GM13977 (cell line): ENCODE measurements around the gene OSCAR.

ENCODE experiments used
- DNase-seq: peaks from one replicate; pipeline ENCODE4 v3.0.0; 2012; ENCODE audit warnings: low spot score
- CTCF ChIP-seq: IDR thresholded peaks from 2 replicates; pipeline ENCODE4 v1.5.1; 2012; ENCODE audit warnings: mild to moderate bottlenecking, control low read depth; ENCODE audit not compliant: insufficient read depth; ENCODE audit errors: extremely low read depth, missing control alignments
- in situ Hi-C: fragments of 300-500 bp; cut with MboI; formaldehyde crosslinking; loops from one replicate; pipeline ENCODE4 v1.12.0; 2022; ENCODE audit warnings: low sequenced_read_pairs, low pct_unique_long_range_greater_than_20kb, mixed read lengths, inconsistent platforms; ENCODE audit not compliant: unreplicated experiment

OSCAR gene

GRCh38 chr19:54133957-54134590 is 33.5 kb upstream of the OSCAR start:
- no peak for DNase-seq
- TF ChIP-seq CTCF: no peak
- in situ Hi-C loops: no loop called here

- no peak for DNase-seq
- in situ Hi-C loops: no loop called here
- TF ChIP-seq CTCF: no peak
Measured at GRCh38 chr19:54133312-54133956, 32.8 kb upstream of the OSCAR start.

- no peak for TF ChIP-seq CTCF
- in situ Hi-C loops: no loop called here
- DNase-seq: no peak
Measured at GRCh38 chr19:54129617-54129996, 29.0 kb upstream of the OSCAR start.

GRCh38 chr19:54128796-54129616 is 28.4 kb upstream of the OSCAR start:
- DNase-seq: no peak
- in situ Hi-C loops: no loop called here
- no peak for TF ChIP-seq CTCF

GRCh38 chr19:54128441-54128725 is 27.8 kb upstream of the OSCAR start:
- no peak for DNase-seq
- TF ChIP-seq CTCF: no peak
- in situ Hi-C loops: no loop called here

- in situ Hi-C loops: no loop called here
- no peak for DNase-seq
- TF ChIP-seq CTCF: no peak
Measured at GRCh38 chr19:54127688-54128440, 27.3 kb upstream of the OSCAR start.
